GM18511 (cell line): Measurements from ENCODE around the gene CIDEA.
"Not testable (repeated sequence)": the region's sequence is repeated elsewhere in the genome, so short reads cannot be mapped to it uniquely, and the experiment has no call there.

ENCODE experiments used
- ATAC-seq: cut with Tn5 transposase; IDR thresholded peaks from one replicate; pipeline ENCODE4 v1.9.1; 2021; ENCODE audit warnings: mild to moderate bottlenecking, moderate library complexity; ENCODE audit not compliant: unreplicated experiment

The CIDEA gene, protein sequence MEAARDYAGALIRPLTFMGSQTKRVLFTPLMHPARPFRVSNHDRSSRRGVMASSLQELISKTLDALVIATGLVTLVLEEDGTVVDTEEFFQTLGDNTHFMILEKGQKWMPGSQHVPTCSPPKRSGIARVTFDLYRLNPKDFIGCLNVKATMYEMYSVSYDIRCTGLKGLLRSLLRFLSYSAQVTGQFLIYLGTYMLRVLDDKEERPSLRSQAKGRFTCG

DNA sequence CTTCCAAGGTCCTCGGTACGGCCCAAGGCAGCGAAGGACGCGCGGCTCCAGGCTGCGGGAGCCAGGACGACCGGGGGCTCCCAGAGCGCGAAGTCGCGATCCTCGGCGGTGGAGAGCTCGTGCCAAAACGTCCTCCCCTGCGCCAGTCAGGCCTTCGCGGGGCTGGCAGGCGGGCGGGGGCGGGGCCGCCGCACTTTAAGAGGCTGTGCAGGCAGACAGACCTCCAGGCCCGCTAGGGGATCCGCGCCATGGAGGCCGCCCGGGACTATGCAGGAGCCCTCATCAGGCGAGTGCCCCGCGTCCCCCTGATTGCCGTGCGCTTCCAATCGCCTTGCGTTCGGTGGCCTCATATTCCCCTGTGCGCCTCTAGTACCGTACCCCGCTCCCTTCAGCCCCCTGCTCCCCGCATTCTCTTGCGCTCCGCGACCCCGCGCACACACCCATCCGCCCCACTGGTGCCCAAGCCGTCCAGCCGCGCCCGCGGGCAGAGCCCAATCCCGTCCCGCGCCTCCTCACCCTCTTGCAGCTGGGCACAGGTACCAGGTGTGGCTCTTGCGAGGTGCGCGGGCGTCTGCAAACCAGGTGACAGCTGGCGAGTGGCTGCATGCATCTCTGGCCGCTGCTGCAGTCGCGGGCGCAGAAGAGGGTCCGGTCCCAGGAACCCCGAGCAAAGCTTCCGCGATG is at the start of gene CIDEA:
Gene CIDEA, plus strand, starts transcription at position 226 of the 684 bp plus-strand sequence. Its CDS starts 23 bp downstream, at position 249.
- ATAC-seq, result no peak

GRCh38 chr18:12208296-12209153 is 45.6 kb upstream of the CIDEA start:
- ATAC-seq, result not testable (repeated sequence)

DNA sequence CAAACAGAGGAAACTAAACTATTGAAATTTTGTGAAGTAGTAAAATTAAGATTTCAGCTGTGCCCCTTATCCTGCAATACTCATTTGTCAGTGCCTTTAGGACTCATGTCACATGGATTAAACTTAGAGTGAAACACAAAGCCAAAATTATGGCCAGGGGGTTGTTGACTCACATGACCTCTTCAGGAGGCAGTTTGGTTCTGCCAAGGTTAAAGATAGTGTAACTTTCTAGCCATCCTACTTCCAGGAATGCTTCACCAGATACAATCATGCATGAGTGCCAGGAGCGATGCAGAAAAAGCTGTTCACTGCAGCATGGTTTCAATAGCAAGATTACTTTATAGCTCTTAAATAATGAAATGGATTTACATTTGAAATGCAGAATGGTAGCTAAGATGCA is 41.9 kb upstream of the CIDEA start:
- ATAC-seq, result not testable (repeated sequence)

DNA sequence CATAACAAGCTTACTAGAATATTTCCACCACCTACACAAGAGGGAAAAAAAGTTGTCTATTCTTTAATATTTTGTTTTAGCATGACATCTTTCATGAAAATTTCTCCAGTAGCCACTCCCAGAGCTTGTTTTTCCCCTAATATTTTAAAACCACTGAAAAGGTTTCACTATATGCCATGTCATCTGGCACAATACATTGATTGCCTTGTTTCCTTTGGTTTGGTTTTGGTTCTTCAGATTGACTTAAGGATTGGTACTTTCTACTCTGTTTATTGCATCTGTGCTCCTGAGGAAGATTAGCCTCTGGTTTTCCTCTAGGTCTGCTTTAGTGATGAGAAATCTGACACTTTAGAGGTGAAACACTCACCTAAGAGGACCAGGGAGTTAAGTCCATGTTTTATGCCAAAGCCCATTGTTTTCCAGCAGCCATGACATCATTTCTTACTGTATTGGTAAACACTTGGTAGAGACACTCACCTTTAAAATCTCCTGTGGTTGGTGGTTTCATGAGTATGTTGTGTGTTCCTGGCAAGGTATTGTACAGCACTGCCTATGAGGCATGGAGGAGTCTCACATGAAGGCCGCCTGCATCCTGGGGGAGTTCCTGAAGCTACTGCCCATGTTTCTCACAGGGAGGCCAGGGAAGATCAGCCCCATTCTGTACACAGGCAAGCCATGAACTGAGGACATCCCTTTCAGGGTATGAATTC is 39.7 kb upstream of the CIDEA start:
- ATAC-seq, result not testable (repeated sequence)

GRCh38 chr18:12216471-12216870 is 37.7 kb upstream of the CIDEA start:
- ATAC-seq, result not testable (repeated sequence)

DNA sequence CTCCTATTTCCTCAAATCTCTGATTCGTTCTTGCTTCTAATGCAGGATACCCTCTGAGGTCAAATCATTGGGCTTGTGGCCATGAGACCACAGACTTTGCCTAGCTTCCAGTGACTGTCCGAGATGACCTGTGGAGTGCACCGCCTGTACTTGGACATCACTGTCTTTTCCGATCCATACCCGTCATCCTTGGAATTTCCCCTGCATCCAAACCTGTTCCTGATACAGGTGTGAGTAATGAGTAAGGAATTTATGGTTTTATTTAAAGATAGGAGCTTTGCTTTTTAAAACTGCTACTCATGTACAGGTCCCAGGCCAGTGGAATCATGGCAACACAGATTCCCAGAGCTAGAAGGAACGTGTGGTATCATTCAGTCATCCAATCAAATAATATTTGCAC is 35.6 kb upstream of the CIDEA start:
- ATAC-seq, result not testable (repeated sequence)

- ATAC-seq, result not testable (repeated sequence)
These were observed 32.1 kb upstream of the CIDEA start for GRCh38 chr18:12222041-12222440.

DNA sequence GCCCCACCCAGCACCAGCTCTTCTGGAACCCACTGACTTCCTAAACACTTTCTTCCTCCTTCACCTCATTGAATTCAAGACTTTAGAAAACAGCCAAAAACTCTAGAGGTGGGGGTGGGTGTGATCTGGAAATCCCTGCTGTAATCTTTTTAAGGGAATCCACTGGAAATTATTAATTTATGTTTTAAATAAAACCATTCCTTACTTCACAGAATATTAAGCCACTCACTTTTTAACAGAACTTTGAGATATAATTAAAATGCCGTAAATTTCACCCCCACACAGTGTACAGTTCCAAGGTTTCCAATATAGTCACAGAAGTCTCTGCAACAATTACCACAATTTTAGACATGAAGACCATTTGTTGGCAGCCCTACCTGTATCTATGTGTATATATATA is 30.8 kb upstream of the CIDEA start:
- ATAC-seq, result not testable (repeated sequence)

- ATAC-seq, result not testable (repeated sequence)
These were observed 27.4 kb upstream of the CIDEA start for GRCh38 chr18:12226807-12227206.

DNA sequence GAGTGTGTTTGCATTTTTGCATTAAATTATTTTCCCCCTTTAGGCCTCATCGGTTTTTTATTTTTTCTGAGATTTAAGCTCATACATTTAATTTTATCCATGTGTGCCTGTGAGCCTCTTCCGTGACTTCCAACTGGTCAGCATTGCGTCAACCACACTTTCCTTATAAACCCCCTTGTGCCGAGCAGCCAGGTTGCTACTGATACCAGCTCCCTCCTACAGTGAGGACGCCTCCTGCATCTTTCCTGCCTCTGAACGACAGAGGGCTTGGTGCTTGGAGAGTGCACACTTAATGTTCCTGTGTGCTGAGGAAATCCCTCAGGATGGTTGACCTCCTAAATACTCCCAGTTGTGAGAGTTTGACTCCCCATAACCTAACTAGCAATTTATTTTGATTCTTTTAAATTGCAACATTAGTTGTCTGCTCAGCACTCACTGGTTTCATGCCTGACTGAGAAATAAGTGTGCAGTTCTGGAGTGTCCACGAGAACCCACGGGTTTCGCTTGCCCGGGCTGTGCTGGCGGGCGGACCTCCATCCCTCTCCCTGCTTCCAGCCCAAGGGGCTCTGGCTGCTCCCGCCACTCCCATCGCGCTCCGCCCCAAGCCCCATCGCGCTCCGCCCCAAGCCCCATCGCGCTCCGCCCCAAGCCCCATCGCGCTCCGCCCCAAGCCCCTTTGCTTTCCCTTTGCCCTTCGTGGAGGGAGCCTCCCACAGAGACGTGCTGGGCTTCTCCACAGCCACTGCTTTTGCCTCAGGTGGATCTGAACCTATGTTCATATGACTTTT is 26.6 kb upstream of the CIDEA start:
- not testable (repeated sequence) for ATAC-seq

DNA sequence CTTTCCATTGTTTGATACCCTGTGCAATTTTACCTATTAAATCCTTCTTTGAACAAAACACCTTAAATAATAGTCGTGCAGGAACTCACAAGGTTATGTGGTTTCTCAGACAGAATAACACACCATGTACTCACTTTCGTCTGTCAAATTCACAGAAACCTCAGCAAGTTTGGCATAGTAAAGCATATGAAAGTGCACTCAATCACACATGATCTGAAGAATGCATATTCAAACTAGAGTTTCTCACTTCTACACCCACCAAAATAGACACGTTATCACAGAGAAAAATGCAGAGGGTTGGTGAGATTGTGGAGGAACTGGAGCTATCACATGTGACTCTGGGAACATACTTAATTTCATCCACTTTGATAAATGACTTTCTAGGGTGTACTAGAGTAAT is 25.9 kb upstream of the CIDEA start:
- ATAC-seq, result peak; percentile 87

GRCh38 chr18:12230561-12230960 is 23.6 kb upstream of the CIDEA start:
- not testable (repeated sequence) for ATAC-seq

DNA sequence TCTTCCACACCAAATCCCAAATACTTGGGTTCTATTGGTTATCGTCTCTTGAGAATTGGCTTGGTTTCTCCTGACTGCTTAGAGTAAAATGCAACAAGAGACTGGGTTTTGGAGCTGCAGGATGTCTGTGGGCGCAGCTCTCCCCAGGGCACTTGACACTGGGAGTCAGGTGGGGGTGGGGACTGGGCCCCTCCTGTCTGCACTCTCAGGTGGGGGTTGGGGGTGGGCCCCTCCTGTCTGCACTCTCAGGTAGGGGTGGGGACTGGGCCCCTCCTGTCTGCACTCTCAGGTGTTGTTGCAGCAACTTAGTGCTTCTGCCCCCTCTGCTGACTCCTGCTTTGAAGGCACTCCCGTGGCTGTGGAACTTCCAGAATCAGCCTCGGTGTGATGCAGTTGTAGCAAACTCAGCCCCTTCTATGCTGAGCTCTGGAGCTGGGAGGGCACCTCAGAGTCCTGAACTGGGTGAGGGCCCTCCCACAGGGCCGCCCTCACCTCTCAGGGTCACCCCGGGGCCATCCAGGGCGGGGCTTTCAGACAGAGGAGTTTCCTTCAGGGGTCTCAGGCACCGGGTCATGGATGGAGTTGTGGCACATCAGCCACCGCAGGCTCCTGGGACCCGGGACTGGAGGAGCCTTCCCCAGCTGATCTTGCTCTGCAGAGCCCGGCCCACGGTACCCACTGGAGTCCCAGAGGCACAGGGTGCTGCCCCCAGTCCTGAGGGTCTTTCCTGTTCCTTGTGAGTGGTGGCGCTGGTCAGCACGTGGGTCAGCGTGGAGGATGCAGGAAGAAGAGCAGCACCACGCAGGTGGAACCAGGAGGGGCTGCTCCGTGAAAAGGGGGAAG is 22.9 kb upstream of the CIDEA start:
- ATAC-seq, result no peak

- ATAC-seq, result no peak
These were observed 22.2 kb upstream of the CIDEA start for GRCh38 chr18:12231986-12232385.

DNA sequence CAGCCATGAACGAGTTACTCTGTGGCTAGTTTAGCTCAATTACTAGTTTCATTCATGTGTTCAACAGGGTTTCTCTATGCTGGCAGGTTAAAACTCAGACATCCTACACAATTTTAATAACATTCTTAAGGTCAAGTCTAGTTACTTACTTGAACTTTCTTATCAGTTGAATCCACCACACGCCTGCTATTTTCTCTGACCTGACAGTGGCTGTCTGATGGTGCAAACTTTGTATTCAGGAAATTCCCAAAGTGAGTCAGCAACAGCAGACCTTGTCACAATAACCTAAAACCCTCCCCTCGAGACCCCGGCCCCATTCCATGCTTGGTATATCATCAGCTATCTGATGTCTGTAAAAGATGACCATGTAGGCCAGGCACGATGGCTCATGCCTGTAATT is 20.8 kb upstream of the CIDEA start:
- ATAC-seq, result no peak

DNA sequence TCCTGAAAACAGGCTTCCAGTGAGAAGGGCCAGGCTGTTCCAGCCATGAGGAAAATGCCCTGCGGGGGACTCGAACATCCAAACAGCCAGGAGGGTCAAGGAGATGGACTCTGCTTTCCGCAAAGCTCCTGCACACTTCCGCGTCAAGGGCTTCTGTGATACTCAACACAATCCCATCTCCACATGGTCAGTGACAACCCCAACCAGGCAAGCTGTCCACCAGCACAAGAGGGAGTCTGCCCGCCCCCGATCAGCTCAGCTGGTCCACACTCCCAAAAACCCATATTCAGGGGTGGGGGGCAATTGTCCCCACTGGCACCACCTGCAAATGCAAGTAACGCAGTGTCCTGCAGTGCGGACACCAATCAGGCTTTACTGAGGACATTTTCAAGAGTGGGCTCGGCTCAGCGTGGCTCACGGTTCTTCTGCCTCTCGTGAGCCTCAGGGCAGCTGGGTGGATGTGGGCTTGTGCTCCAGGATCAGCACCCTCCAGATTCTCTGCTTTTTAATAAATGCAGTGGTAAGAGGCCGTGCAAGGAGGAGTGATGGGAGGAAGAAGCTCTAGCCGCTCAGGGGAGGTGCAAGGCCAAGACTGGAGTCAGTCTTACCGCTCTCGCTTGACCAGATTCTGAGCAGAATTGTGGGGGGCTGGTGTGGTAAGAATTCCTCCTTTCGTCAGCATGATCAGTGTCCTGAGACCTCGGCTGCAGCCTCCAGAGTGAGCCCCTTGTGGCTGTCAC is 19.5 kb upstream of the CIDEA start:
- ATAC-seq, result no peak

DNA sequence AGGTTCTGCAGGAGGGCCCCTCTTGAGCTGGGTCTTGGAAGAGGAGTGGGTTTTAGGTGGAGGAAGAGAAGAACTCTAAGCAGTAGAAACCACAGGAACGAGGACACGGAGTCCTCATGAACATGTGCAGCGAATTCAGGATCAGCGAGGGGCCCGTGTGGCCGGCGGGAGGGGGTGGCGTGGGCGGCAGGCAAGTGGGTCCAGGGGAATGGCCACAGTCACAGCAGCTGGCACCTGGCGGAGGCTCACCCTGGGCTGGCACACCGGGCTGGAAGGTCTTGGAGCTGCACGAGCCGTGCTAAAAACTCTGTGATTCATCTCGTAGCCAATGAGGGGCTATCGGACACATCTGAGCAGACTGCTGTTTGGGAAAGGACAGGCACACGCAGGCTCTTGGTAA is 18.0 kb upstream of the CIDEA start:
- ATAC-seq, result no peak

- ATAC-seq, result peak; percentile 91
These were observed 17.0 kb upstream of the CIDEA start for GRCh38 chr18:12236934-12237832.
